SH-SY5Y (cell line): ENCODE measurements around the gene TBC1D22A.
A peak's percentile ranks its signal among the peaks of the same experiment; 100 is the strongest.

Source experiments
- GATA2 ChIP-seq: IDR thresholded peaks from 2 replicates; pipeline ENCODE4 v1.6.1; 2011; ENCODE audit warnings: mild to moderate bottlenecking, low read depth, low read length
- GATA3 ChIP-seq: IDR thresholded peaks from 2 replicates; pipeline ENCODE4 v1.6.1; 2011; ENCODE audit warnings: low read depth, mild to moderate bottlenecking, low read length, moderate library complexity

Gene TBC1D22A

DNA sequence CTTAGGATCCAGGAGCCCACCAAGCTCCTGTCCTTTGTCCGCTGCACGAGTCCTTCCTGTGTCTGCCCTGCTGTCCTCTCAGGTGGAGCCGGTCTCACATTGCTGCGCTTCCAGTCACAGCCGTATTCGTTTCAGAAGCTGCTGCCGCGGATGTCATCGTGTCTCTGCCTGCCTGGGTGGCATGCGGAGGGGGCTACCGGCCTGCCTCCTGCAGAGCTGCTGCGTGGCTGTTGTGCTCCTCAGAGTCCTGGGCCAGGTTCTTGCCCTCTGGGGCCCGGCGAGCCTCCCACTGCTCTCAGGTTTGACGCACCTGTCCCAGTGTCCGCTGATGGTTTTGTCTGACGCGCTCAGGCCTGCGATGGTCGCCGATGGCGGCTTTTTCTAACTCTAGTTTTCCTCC lies 254.2 kb downstream of the TBC1D22A start:
- TF ChIP-seq GATA3 (no peak), GATA2 (no peak)

DNA sequence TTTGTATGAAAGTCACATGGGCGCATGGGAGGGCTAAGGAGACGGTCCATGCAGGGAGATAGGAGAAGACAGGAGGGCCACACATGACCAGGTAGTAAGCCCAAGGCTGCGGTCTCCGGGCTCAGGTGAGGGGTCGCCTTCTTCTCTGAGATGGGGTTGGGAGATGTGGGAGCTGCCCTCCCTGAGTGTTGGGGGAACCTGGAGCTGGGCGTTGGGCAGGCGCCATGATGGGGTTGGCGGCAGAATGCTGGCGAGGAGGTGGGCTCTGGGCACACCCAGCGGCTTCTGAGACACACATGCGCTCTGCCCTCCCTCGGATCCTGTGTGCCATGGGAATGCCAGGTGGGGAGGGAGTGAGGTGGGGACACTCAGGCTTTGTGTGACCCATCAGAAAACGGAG lies 254.8 kb downstream of the TBC1D22A start:
- no peak for TF ChIP-seq GATA2
- no peak for TF ChIP-seq GATA3

DNA sequence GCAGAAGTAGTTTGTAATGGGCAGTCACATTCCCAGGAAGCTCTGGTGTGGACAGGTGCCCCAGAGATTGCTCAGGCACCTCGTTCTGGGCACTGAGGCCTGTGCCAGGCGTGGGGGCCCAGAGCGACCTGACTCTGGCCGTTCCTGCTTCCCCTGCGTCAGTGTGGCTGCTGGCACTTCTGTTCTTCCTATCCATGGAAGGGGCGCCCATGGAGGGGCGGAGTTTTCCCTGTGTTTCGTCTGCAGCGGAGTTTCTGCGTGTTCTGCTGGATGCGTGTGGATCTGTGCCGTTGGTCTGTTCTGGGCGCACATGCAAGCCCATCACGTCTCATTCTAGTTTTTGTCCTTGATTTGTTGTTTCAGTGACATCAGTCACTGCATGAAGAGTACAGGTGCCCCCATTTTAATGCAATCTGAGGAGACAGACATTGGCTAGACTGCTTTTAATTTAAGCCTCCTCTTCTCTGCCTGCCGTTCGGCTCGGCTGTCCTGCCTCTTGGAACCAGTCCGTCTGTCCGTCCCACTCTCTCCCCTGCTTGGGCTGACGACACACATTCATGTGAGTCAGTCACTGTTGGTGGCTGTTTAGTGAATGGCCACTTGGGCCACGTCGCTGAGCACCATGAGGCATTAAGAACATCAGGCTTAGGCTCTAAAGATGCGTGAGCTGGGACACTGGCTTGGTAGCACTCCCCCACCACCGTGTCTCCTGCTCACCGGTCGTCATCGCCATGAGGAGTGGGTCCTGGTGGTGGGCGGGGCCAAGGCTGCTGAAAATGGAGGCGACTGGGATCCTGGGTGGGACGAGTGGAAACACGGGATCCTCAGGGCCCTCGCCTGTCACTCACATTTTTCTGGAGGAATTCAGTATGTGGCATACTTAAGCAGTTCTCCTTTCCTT lies 255.8 kb downstream of the TBC1D22A start:
- TF ChIP-seq GATA3 (no peak), GATA2 (no peak)

DNA sequence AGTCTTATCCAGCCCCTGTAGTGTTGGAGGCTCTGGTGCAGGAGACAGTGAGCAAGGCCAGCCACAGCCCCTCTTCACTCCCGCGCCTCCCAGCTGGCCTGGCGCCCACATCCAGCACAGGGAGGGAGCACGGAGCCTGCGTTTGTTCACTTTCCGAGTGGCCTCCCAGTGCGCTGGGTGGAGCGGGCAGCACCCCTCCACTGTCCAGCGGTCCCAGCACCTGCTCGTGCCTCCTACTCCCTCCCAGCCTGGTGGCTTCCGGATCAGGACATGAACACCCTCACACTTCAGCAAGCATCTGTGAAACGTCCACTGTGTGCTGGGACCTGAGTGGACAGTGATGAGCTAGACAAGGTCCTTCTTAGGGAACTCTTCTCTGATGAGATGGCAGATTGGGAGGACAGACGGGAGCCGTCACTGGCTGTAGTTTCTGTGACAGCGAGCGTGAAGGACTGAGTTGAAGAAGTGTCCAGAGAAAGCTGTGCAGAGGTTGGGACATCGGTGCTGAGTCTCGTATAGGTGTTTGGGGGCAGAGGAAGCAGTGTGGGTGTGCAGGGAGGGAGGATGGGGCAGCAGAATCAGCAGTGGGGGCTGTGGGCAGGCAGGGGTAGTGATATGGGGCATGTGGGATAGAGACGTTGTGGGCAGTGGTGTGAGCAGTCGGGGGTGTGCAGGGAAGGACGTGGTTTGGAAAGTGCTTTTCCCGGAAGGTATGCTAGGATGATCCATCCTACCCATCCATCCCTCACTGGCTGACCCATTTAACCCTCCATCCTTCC lies 256.8 kb downstream of the TBC1D22A start:
- TF ChIP-seq GATA3 (no peak), GATA2 (no peak)

DNA sequence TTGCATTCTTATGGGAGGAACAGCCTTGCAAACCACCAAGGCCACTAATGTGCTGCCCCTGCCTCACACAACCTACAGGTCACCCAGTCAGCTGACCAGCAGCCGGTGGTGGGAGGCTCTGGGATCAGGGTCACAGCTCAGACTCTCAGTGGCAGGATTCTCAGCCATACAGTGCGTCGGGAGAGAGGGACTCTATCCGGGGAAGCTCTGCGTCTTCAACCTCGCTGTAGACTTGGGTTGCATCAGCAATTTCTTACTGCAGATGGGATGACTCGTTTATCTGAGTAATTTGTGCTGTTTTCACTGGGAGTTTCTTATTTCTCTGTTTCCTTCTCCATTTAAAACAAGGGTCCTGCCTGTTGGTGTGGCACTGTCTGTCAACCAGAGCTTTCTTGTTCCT lies 257.7 kb downstream of the TBC1D22A start:
- TF ChIP-seq GATA3 (no peak), GATA2 (no peak)

DNA sequence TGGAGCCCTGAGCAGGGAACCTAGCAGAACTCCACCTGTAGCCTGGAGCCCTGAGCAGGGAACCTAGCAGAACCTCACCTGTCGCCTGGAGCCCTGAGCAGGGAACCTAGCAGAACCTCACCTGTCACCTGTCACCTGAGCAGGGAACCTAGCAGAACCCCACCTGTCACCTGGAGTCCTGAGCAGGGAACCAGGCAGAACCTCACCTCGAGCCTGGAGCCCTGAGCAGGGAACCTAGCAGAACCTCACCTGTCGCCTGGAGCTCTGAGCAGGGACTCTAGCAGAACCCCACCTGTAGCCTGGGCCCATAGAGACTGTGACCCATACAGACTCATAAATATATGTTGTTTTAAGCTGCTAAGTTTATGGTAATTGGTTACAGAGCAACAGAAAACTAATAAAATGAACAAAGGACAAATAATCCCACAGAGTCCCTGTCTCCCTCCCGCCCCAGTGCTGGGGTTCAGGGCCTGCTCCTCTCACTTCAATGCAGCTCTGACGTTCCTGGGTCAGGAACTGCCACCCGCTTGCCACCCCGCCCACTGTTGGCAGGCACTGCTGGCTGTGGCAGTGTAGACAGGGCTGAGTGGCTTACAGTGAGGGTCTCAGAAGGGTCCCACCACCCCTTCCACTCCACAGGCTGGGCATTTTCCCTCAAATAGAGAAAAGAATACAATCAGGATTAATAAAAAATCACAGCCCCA lies 259.1 kb downstream of the TBC1D22A start:
- no peak for TF ChIP-seq GATA2
- TF ChIP-seq GATA3: no peak

DNA sequence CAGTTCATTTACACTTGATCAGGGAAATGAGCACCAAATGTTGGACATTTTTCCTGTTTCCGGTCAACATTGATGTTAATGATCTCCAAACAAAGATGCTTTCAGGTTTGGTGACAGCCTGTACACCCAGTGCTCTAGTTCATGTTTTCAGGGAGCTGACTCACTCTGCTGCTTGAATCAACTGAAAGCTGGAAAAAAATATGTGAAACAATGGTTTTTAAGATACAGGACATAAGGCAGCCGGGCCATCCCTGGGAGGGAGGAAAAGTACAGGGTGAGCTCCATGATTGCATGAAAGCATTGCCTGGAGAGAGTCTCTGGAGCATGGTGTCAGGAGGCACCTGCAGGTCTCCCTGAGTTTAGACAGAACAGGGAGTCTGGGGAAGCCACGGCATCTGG lies 259.6 kb downstream of the TBC1D22A start:
- TF ChIP-seq GATA3: no peak
- no peak for TF ChIP-seq GATA2

DNA sequence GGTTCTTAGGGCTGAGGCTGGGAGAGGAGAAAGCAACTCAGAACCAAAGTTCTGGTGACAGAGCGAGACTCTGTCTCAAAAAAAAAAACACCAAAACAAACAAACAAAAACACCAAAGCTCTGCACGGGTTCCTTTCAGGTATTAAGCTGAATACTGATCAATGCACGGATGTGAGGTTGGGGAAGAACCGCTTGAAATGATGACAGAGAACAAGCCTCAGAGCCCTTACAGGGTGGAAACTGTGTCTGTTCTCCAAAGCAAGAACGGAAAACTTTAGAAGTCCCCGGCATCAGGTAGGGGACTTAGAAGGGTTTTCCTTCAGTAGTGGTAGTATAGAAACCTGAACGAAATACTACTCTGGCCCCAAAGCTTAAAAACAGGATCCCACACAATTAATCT lies 260.0 kb downstream of the TBC1D22A start:
- no peak for TF ChIP-seq GATA3
- no peak for TF ChIP-seq GATA2

DNA sequence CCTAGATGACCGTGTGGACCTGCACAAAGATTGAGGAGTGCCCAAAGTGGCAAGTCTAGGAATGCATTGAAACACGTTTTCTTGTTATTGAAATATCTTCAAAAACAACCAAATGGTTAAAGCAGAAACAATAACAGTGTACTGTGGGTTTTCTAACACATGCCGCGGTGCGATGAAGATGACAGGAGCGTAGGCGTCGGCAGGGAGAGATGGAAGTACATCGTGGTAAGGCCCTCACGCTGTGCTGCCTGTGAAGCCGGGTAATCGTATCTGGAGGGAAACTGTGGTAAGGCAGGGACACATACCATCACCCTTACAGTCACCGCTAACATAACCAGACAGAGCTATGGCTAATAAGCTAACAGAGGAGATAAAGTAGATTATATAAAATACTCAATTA lies 261.4 kb downstream of the TBC1D22A start:
- no peak for TF ChIP-seq GATA2
- TF ChIP-seq GATA3: no peak

DNA sequence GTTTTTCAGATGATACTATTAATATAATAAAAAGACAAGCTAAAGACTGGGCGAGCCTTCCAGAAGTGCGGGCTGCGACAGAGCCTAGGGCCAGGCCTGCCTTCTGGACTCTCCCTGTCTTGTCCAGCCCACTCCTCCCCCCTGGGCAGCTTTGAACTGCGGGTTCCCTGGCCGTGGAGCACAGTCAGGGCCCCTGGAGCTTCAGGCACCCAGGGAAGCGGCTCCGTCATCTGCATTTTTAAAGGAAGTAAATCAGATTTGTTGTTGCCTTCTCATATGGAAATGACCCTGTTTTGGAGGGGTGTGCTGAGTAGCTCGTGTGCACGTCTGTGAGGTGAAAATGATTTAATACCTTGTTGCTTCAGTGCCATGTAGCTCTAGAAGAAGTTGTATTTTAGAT lies 265.3 kb downstream of the TBC1D22A start:
- TF ChIP-seq GATA2 (no peak), GATA3 (no peak)

DNA sequence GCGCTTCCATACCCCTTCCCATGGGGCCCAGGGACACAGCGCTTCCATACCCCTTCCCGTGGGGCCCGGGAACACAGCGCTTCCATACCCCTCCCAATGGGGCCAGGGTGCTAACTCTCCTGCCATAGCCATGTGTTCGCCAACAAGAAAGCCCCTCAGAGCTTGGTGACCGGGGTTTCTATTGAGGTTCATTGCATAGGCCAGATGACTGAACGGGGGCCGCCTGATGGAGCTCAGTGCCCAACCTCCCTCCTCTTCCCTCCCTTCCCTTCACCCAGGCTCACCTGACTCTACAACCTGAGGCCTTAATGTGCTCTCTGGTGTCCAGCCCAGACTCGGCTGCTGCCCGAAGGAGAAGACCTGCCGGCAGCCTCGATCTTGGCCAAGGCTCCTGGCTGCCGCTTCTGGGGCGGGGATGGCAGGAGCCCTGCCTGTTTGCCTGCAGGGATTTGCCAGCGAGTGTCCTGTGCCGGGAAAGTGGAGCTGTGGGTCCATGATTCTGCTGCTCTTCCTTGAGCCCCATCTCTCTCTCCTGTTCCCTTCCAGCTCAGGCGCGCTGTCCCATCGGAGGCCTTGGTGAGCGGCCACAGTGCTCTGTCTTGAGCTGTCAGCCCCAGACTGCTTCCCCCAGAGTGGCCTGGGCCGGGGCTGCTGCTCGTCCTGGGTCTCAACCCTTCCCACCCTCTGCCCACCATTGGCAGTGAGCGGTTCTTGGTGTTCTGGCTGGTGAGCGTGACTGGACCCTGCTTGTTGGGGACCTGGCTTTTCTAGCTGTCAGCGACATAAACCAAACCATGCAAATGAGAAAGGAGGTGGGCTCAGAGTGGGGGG lies 267.0 kb downstream of the TBC1D22A start:
- TF ChIP-seq GATA3 (no peak), GATA2 (no peak)

DNA sequence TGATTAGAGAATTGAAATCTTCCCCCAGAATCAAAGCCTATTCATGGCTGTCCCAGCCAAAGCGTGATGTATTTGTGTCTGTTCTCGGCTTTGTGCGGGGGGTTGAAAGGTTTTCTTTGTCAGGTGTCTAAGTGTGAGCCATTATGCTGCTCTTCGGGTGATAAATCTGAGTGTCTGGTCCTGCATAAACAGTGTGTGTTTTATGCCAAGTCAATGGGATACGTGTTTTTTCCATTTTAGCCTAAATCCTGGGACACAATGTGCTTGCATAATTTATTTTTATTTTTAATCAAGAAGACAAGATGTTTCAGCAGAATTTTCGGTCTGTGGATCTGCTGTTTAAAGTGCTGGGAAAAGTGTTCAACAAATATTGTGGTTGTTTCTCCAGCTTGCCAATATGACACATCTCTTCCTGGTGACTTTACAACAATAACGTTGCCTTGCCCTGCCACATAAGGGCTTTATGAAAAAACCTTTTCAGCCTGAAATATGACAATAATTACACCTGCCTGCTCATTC lies 267.8 kb downstream of the TBC1D22A start:
- TF ChIP-seq GATA2 (0 out of 2 replicates have a peak, but pooled peaks have one; percentile 26), GATA3 (no peak)
